ENCODE results near the gene SDCCAG8. TPM values are rescaled to one million over a fixed set of nuclear protein-coding genes. Genes with fewer than 3 reads are reported as not detected.
A peak's percentile ranks its signal among the peaks of the same experiment; 100 is the strongest.

SDCCAG8 gene
- total and polyA plus RNA-seq, 2 experiments from 2014 or later, result 23.3 to 38.5 TPM

DNA sequence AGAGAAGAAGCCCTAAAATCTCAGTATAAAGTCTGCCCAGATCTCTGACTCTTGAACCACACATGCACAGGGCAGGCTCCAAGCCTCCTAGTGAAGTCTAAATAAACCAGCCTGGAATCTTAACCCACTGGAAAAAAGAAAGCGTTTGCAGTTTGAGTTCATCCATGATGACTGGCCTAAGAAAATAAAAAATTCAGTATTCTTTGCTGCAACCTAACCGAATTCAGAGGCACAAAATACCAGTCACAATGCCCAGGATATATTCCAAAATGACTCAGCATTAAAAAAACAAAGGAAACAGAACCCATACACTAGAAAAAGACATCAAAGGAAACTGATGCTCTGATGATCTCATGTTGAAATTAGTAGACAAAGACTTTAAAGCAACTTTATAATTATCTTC, 269.2 kb downstream of the SDCCAG8 start:
- no peak overlapping the region for H3K4me3 ChIP-seq
- no peak overlapping the region for H3K27ac ChIP-seq
- H3K4me1 ChIP-seq (ENCODE audit: low read depth), result peaks cover 10% of the 10 kb centered on the region
- peak in 1 of 2 donors; percentile 61 for DNase-seq (ENCODE audit: low read depth in 1 of 2, low spot score in 1 of 2)
- no peaks in the 10 kb centered on the region for H3K9me3 ChIP-seq (ENCODE audit: low read depth)
- TF ChIP-seq, protein P1, sequence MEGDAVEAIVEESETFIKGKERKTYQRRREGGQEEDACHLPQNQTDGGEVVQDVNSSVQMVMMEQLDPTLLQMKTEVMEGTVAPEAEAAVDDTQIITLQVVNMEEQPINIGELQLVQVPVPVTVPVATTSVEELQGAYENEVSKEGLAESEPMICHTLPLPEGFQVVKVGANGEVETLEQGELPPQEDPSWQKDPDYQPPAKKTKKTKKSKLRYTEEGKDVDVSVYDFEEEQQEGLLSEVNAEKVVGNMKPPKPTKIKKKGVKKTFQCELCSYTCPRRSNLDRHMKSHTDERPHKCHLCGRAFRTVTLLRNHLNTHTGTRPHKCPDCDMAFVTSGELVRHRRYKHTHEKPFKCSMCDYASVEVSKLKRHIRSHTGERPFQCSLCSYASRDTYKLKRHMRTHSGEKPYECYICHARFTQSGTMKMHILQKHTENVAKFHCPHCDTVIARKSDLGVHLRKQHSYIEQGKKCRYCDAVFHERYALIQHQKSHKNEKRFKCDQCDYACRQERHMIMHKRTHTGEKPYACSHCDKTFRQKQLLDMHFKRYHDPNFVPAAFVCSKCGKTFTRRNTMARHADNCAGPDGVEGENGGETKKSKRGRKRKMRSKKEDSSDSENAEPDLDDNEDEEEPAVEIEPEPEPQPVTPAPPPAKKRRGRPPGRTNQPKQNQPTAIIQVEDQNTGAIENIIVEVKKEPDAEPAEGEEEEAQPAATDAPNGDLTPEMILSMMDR (IDR thresholded peaks at IDR 0.05; ENCODE audit: low read depth, low read length), result no peak
- H3K36me3 ChIP-seq, result no peaks in the 10 kb centered on the region
- no peaks in the 10 kb centered on the region for H3K27me3 ChIP-seq

DNA sequence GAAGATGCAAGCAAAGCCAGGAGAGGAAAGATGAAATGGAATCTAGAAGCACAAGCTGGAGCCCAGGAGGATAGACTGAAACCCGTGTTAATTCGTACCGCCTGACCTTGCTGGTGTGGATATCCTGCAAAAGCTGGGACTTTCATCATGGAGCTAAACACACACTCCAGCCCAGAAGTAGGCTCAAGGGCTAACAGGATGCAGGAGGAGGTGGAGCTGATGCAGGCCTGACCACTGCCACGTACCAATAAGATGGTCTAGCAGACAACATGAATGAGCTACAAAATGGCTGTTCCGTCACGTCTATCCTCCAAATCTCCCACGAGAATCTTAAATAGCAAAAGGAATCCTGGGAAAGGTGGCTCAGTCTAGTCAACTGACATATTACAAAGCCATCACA, 270.3 kb downstream of the SDCCAG8 start:
- no peaks in the 10 kb centered on the region for H3K27me3 ChIP-seq
- DNase-seq (ENCODE audit: low read depth in 1 of 2, low spot score in 1 of 2), result no peak
- no peak overlapping the region for H3K4me3 ChIP-seq
- no peaks in the 10 kb centered on the region for H3K9me3 ChIP-seq (ENCODE audit: low read depth)
- no peak overlapping the region for H3K27ac ChIP-seq
- no peaks in the 10 kb centered on the region for H3K36me3 ChIP-seq
- TF ChIP-seq, protein P1 (IDR thresholded peaks at IDR 0.05; ENCODE audit: low read depth, low read length), result no peak
- peaks cover 3% of the 10 kb centered on the region for H3K4me1 ChIP-seq (ENCODE audit: low read depth)

DNA sequence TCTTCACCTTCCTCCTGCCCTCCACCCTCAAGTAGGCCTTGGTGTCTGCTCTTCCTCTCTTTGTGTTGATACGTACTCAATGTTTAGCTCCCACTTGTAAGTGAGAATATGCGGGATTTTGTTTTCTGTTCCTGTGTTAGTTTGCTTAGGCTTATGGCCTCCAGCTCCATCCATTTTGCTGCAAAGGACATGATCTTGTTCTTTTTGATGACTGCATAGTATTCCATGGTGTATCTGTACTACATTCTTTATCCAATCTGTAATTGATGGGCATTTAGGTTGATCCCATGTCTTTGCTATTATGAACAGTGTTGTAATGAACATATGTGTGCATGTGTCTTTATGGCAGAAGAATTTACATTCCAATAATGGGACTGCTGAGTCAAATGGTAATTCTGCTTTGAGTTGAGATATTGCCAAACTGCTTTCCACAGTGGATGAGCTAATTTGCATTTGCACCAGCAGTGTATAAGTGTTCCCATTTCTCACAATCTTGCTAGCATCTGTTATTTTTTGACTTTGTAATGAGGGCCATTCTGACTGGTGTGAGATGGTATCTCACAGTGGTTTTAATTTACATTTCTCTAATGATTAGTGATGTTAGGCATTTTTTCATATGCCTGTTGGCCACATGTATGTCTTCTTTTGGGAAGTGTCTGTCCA, 272.7 kb downstream of the SDCCAG8 start:
- H3K27me3 ChIP-seq, result no peaks in the 10 kb centered on the region
- H3K27ac ChIP-seq, result no peak overlapping the region
- no peaks in the 10 kb centered on the region for H3K9me3 ChIP-seq (ENCODE audit: low read depth)
- TF ChIP-seq, protein P1 (IDR thresholded peaks at IDR 0.05; ENCODE audit: low read depth, low read length), result no peak
- DNase-seq (ENCODE audit: low read depth in 1 of 2, low spot score in 1 of 2), result no peak
- H3K4me3 ChIP-seq, result no peak overlapping the region
- no peaks in the 10 kb centered on the region for H3K36me3 ChIP-seq
- no peaks in the 10 kb centered on the region for H3K4me1 ChIP-seq (ENCODE audit: low read depth)

DNA sequence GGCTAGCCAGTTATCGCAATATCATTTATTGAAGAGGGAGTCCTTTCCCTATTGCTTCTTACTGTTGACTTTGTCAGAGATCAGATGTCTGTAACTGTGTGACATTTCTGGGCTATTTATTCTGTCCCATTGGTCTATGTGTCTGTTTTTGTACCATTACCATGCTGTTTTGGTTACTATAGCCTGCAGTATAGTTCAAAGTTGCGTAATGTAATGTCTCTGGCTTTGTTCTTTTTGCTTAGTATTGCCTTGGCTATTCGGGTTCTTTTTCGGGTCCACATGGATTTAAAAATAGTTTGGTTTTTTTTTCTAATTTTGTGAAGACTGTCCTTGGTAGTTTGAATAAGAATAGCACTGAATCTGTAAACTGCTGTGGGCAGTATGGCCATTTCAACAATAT, 273.7 kb downstream of the SDCCAG8 start:
- Histone ChIP-seq H3K36me3 (no peaks in the 10 kb centered on the region), H3K4me1 (ENCODE audit: low read depth) (no peaks in the 10 kb centered on the region), H3K27ac (no peak overlapping the region), H3K4me3 (no peak overlapping the region), H3K9me3 (ENCODE audit: low read depth) (no peaks in the 10 kb centered on the region), H3K27me3 (no peaks in the 10 kb centered on the region)
- no peak for DNase-seq (ENCODE audit: low read depth in 1 of 2, low spot score in 1 of 2)
- TF ChIP-seq, protein P1 (IDR thresholded peaks at IDR 0.05; ENCODE audit: low read depth, low read length), result no peak

DNA sequence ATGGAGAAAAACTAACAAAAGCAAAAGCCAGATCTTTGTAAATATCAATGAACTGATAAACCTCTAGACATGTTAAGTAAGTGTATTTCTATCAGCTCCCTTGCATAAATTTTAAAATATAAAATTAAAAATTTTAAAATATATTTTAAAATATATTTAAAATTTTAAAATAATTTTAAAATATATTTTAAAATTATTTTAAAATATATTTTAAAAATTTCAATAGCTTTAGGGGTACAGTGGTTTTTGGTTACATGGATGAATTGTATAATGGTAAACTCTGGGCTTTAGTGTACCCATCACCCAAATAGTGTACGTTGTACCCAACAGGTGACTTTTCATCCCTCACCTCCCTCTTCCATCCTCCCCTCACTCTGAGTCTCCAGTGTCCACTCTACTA, 279.2 kb downstream of the SDCCAG8 start:
- TF ChIP-seq, protein P1 (IDR thresholded peaks at IDR 0.05; ENCODE audit: low read depth, low read length), result no peak
- DNase-seq (ENCODE audit: low read depth in 1 of 2, low spot score in 1 of 2), result no peak
- H3K4me1 ChIP-seq (ENCODE audit: low read depth), result no peaks in the 10 kb centered on the region

More for the DNA sequence above, 279.2 kb downstream of the SDCCAG8 start:
- H3K27ac ChIP-seq, result no peak overlapping the region
- no peaks in the 10 kb centered on the region for H3K27me3 ChIP-seq
- no peak overlapping the region for H3K4me3 ChIP-seq
- H3K36me3 ChIP-seq, result no peaks in the 10 kb centered on the region
- no peaks in the 10 kb centered on the region for H3K9me3 ChIP-seq (ENCODE audit: low read depth)
